GM04503 (cell line): ENCODE results near the gene RPL10A.
"Not testable (repeated sequence)": the region's sequence is repeated elsewhere in the genome, so short reads cannot be mapped to it uniquely, and the experiment has no call there.

Experiments used
- DNase-seq: peaks from one replicate; pipeline ENCODE4 v3.0.0-alpha.2; 2012; ENCODE audit warnings: low read depth

RPL10A gene

GRCh38 chr6:35512740-35513139 is 44.5 kb downstream of the RPL10A start, which contains the start of gene TULP1:
Gene TULP1 (minus strand): TSS chr6:35512896. CDS start chr6:35512858, 38 bp downstream.
- no peak for DNase-seq

- DNase-seq: no peak
These were observed 46.4 kb downstream of the RPL10A start for GRCh38 chr6:35514587-35514986.

GRCh38 chr6:35515939-35516338 is 47.7 kb downstream of the RPL10A start:
- not testable (repeated sequence) for DNase-seq

GRCh38 chr6:35516712-35517111 is 48.5 kb downstream of the RPL10A start:
- DNase-seq: no peak

GRCh38 chr6:35517978-35518377 is 49.8 kb downstream of the RPL10A start:
- not testable (repeated sequence) for DNase-seq

- DNase-seq: no peak
These were observed 50.5 kb downstream of the RPL10A start for GRCh38 chr6:35518566-35519312.

GRCh38 chr6:35519313-35520015 is 51.3 kb downstream of the RPL10A start:
- DNase-seq: no peak
